GM15510 (cell line): ENCODE measurements around the gene ZBTB32.

ENCODE experiments used
- POLR2A ChIP-seq: IDR thresholded peaks from 3 replicates; pipeline ENCODE4 v1.6.1; 2011; ENCODE audit warnings: borderline replicate concordance; ENCODE audit not compliant: insufficient read length; ENCODE audit errors: extremely low read depth

Gene ZBTB32

DNA sequence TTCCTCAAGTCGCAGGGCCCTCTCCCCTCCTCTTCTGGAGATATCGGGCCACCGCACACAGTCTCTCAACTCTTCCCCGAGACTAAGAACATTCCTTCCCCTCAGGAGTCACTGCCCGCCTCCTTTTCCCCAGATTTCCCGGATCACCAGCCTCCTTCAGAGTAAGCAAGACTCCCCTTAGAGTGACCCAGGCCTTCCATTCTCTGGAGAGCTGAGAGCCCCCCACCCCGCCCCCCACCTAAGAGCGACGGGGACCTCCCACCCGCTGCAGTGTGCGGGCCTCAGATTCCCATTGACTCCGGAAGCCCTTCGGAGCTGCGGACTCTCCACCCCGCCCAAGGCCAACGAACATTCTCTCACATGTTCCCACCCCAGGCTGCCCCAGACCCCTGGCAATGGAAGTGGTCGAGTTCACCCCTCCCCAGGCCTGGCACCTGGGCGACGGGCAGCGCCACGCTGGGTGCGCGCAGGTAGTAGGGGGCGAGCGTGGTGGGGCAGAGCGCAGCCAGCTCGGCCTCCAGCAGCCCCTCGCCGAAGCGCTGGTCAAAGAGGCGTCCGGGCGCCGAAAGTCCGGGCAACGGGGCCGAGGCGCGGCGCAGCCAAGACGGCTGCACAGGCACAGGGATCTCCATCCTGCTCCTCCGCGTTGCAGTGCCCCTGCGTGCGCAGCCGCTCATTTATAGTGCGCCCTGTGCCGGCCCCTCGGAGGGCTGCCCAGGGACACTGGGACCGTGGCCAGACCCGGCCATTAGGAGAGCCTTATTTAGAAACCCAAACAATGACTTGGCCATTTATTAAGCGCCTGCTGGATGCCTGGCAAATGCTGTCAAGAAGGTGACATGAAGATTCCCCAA is 52.2 kb downstream of the ZBTB32 start, which contains the start of gene HSPB6:
Gene HSPB6 (minus strand): TSS at position 653 of the 854 bp plus-strand sequence. CDS start 21 bp downstream, at position 632.
- no peak for TF ChIP-seq POLR2A

DNA sequence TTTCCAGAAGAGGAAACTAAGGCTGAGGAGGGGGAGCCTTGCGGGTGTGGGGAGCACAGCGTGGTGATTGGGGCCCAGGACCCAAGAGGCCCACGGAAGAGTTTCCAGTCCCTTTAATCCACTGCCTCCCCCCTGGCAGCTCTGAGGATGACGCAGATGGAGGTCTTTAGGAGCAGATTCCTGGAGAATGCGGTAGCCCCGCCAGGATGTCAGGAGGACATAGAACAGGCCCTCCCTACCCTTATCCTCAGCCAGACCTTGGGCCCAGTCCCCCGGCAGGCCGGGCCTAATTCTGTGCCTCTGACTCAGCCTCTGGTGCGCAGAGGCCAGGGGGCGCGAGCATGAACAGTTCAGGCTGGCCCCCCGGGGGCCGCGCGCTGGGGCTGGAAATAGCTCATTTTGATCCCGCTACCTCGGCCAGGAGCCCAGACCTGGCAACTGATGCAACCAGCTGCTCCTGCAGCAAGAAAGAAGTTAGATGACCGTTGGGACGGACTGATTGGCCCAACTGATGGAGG is 52.9 kb downstream of the ZBTB32 start:
- TF ChIP-seq POLR2A, result no peak

DNA sequence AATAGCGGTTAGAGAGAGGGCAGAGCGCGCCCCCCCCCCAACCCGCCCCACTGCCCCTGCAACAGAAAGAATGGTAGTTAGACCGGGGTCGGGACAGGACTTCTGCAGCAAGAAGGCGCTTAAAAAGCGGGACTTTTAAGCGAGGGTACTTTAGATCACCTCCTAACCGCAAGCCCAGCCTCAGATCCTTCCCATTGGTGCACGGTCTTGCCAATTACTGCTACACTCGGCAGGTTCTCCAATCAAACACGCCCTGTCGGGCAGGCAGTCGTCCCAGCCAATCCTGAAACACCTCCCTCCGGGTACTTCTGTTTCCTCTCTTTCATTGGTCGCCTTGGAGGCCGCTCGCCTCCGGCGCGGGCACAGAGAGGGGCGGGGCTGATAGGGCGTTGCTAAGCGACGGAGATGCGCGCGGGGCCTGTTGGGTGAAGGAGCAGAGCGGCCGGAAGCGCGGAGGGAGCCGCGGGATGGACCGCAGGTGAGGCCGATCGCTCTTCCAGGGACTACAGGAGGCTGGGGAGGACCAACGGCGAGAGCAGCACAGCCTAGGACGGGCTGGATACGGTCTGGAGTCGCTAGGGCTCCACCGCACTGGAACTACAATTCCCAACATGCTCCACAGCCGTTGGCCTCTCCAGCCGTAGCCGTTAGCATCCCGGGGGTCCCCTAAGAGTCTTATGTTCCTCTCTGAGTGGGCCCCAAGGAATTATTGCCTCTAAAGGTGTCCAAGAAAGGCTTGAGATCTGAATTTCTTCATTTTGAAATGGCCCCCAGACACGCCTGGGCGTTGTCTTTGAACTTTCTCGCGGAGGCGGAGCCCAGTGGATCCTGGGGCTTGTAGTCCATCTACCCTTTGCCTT is 53.6 kb downstream of the ZBTB32 start, which contains the start of gene PROSER3:
Gene PROSER3 (plus strand): TSS at position 428 of the 860 bp plus-strand sequence. CDS start 40 bp downstream, at position 468.
- peak; percentile 80 for TF ChIP-seq POLR2A

DNA sequence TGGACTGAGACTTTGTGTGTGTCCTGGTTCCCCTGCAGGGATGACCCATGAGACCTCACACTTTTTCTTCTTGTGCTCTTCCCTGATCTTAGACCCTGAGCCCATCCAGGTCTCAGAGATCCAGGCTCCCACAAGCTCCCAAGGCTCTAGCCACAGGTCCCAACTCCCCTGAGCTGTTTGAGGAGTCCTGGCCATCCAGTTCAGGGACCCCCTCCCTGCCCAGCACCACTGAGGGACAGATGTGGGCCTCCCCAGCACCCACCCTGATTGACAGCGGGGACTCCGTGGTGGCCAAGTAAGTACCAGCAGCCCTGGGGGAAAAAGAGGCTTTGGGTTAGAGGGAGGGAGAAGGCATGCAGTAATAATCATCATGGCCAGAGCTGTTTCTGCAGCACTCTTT is 55.3 kb downstream of the ZBTB32 start:
- TF ChIP-seq POLR2A, result no peak

DNA sequence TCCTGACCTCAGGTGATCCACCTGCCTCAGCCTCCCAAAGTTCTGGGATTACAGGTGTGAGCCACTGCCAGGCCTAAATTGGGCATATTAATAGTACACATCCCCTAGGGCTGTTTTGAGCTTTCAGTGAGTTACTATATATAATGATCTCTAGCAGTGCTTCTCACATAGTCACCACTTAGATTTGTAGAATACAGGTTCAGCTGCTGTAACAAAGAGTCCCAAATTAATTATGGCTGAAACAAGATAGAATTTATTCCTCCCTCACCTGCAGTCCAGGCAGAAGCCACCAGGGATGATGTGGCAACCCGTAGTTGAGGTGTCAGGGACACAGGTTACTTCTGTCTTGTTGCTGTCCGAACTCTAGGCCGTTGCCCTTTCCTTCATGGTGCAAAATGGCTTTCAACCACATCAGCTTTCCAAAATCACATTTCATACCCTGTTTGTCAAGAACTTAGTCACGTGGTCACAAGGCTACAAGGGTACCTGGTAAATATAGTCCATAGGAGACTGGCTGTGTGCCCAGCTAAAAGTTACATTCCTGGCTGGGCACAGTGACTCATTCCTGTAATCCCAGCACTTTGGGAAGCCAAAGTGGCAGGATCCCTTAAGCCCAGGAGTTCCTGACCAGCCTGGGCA is 56.5 kb downstream of the ZBTB32 start:
- no peak for TF ChIP-seq POLR2A

- no peak for TF ChIP-seq POLR2A
These were observed 60.3 kb downstream of the ZBTB32 start for GRCh38 chr19:35764432-35765315.
